ENCODE data around the gene UNKL.

UNKL gene

GRCh38 chr16:1320658-1321240, 93.8 kb downstream of the UNKL start:
- no peak for DNase-seq

- DNase-seq = no peak
These were observed 94.4 kb downstream of the UNKL start for GRCh38 chr16:1320097-1320496.

DNA sequence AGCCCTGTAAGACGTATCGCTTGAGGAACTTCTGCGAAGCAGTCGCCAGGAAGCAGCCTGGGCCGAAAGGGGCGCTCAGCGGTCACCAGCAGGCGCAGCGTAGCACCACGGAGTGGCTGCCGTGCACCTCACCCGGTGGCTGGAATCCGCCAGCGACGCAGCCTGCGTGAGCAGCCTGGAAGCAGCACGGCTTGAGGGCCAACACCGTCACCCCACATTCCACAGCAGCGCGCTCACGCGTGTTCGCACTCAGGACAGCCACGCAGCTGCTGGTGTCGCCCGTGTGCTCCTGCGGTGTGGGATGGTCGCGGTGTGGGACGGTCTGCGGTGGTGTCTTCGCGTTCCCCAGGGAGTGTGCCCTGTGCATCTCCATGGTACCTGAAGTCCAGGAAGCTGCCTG, 95.5 kb downstream of the UNKL start:
- no peak for DNase-seq

GRCh38 chr16:1318268-1318545, 96.3 kb downstream of the UNKL start:
- DNase-seq = no peak

DNA sequence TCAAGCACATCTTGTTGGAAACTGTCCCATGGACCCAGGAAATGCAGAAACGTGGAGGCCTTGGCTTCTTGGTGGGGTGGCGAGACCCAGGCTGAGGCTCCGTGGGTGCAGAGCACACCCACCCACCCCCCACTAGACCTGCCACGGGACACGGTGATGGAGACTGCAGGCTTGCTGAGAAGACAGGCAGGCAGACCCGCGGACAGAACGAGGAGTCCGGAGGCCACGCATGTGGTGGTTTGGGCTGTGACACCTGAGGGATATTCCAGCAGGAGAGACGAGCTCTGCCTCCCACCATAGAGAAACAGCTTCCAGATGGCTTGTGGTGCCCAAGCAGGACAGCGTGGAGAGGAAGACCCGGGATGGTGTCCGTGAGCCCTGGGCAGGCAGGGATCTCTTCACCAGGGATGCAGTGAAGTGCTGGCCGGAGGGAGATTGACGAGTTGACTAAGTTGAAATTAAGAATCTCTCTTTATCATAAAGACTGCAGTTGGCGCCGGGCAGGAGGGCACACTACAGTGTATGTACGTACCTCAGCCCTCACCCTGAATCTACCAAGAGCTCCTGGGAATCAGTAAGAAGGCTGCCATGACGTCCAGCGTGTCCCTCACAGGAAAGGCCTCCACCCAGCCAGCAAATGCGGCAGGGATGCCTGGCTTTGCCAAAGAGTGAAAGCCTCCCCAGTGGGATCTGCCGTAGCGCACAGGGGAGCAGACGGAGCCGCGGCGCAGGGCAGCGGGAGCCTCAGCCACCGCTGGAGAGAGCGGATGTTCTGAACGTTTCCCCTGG, 96.8 kb downstream of the UNKL start:
- no peak for DNase-seq

DNA sequence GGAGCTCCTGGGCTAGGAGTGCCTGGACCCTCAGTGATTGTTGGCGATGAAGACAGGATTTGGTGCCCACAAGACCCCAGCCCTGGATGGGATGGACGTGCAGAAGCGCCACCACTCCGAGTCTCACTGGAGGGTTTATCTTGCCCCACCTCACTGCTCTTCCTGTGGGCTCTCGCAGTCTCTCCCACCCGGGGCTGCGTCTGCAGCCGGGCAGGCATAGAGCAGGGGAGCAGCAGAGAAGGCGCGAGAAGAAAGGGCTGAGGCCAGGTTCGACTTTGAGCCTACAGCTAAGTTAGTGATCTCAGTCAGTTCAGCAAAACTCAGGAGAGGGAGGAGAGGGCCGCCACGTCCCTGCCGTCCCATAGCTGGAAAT, 98.5 kb downstream of the UNKL start:
- DNase-seq = no peak

DNA sequence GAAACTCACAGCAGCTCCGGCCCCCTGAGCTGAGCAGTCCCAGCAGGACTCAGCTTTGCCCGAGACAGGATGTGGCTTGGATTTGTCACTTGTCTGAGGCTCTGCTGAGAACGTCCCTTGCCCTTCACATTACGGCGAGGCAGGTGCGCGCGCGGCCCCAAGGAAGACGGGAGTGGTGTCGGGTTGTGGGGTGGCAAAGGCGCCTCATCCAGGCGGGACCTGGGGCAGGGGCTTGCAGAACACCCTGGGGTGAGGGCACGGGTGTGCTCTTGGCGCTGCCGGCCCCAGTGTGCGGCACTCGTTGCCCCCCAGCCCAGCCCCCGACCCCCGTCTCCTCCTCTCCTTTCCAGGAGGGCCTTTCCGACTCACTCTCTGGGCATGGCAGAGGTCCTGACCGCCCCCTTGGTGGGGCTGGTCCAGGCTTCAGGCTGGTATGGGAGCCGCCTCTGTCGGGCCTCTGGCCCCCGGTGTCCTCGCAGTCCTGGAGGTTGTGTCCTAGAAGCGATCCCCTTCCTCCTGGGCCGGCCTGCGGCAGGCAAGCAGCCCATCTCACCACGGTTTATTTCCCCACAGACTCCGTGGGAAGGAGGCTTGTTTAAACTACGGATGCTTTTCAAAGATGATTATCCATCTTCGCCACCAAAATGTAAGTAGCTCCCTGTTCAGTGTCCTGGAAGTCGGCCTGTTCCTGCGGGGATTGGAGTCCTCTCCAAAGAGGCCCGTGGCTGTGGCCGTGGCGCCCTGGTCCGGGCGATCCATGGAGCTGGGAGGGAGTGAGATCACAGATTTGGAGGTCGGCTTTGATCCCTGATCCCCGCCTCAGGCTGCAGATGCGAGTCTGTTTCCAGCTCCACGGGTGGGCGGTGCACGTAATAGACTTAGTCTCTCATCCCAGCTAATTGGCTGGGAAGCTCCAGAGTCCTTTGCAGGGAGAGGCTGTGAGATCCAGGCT, 99.1 kb downstream of the UNKL start:
- DNase-seq = no peak

GRCh38 chr16:1314399-1315068, 100.0 kb downstream of the UNKL start:
- DNase-seq = no peak

- no peak for DNase-seq
These were observed 100.7 kb downstream of the UNKL start for GRCh38 chr16:1313721-1314369.
